Measurements from ENCODE around the gene PATJ. TPM values are rescaled to one million over a fixed set of nuclear protein-coding genes. Genes with fewer than 3 reads are reported as not detected.

Gene PATJ
- total and polyA plus RNA-seq, 2 of the 13 experiments (the other 11 are each of a cell fraction or from before 2014, with no cell fraction given) = 6.2 to 16.8 TPM

DNA sequence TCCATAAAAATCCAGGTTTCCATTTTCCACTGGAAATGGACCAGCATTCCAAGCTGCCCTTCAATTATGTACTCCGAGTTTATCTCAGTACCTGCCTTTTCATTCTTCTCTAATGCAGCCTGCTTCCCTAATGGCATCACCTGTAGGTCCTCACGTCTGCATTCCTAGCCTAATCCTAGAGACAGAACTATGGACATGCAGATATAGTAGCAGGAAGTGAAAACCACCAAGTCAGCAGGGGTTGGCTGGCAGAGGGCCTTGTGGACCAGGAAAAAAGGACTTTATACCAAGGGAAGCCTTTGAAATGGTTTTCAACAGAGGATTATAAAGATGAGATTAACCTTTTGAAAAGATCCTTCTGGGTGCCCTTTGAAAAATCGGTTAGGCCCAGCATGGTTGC lies 316.7 kb downstream of the PATJ start (continued):
- no peak for TF ChIP-seq ZFP82 (CRISPR knock-in tag; IDR thresholded peaks at IDR 0.05; ENCODE audit: borderline replicate concordance)
- TF ChIP-seq ZNF776 (CRISPR knock-in tag; IDR thresholded peaks at IDR 0.05) = no peak
- TF ChIP-seq SSRP1 (CRISPR knock-in tag; IDR thresholded peaks at IDR 0.05) = no peak

DNA sequence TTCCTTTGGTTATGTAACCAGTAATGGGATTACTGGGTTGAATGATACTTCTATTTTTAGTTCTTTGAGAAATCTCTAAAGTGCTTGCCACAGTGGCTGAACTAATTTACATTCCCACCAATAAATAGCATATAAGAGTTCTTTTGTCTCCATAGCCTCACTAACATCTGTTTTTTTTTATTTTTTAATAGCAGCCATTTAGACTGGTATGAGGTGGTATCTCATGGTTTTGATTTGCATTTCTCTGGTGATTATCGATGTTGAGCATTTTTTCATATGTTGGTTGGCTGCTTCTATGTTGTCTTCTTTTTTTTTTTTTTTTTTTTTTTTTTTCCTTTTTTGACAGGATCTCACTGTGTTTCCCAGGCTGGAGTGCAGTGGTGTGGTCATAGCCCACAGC lies 319.8 kb downstream of the PATJ start:
- Histone ChIP-seq H3K36me3 (replicated peaks in 1 of 2; ENCODE audit: control insufficient read depth in 1 of 2, insufficient read depth in 2 of 2, low read length in 2 of 2) (no peaks in the 10 kb centered on the region; a peak in 1 of 5 replicates), H4K20me1 (ENCODE audit: insufficient read depth, low read length) (no peaks in the 10 kb centered on the region), H2AFZ (ENCODE audit: low read length) (no peak overlapping the region), H3K4me3 (replicated peaks in 1 of 3; ENCODE audit: insufficient read depth in 1 of 3, low read depth in 2 of 3, low read length in 3 of 3) (no peak overlapping the region), H3K27ac (ENCODE audit: extremely low read length, insufficient read depth, low read length) (no peak overlapping the region), H3K4me1 (ENCODE audit: insufficient read depth, low read length) (no peaks in the 10 kb centered on the region), H3K27me3 (ENCODE audit: control insufficient read depth in 1 of 2, insufficient read depth in 2 of 2, low read length in 2 of 2) (no peaks in the 10 kb centered on the region), H3K9me3 (ENCODE audit: low read length) (0 out of 2 replicates have a peak, but pooled peaks cover 5% of the 10 kb centered on the region), H3K79me2 (ENCODE audit: insufficient read depth, low read length) (no peaks in the 10 kb centered on the region), H3K4me2 (ENCODE audit: low read depth, low read length) (no peak overlapping the region), H3K9ac (ENCODE audit: insufficient read depth, low read depth, low read length) (no peak overlapping the region)
- intact Hi-C loops (cut with micrococcal nuclease; ENCODE audit: unreplicated experiment) = no loop called here
- no peak for TF ChIP-seq SNAI1 (CRISPR knock-in tag; IDR thresholded peaks at IDR 0.05; ENCODE audit: borderline replicate concordance)
- TF ChIP-seq, protein P1, sequence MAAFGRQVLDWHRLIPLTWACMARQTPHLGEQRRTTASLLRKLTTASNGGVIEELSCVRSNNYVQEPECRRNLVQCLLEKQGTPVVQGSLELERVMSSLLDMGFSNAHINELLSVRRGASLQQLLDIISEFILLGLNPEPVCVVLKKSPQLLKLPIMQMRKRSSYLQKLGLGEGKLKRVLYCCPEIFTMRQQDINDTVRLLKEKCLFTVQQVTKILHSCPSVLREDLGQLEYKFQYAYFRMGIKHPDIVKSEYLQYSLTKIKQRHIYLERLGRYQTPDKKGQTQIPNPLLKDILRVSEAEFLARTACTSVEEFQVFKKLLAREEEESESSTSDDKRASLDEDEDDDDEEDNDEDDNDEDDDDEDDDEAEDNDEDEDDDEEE (CRISPR knock-in tag; IDR thresholded peaks at IDR 0.05) = no peak
- no peak for TF ChIP-seq ZNF564 (CRISPR knock-in tag; IDR thresholded peaks at IDR 0.05)
- no peak for TF ChIP-seq ZBTB3 (CRISPR knock-in tag; IDR thresholded peaks at IDR 0.05; ENCODE audit: borderline replicate concordance, low read depth)
- FAIRE-seq (no peak), DNase-seq (ENCODE audit: low spot score) (no peak), ATAC-seq (no peak)
- POLR2A ChIA-PET = no interaction called here
- CTCF ChIA-PET (ENCODE audit: low intra/inter-chr PET ratio, low total read pairs) = no interaction called here
- no TSS peak for BruUV-seq (replicated peaks)
- 93% methylated on average over 1 of the region's 1 CpG for WGBS (ENCODE audit: low lambda C conversion rate)
- in situ Hi-C loops (cut with HindIII; ENCODE audit: extremely low pct_ligation_motif_present, low pct_unique_long_range_greater_than_20kb) = no loop called here
